Astrocyte (in vitro differentiated cells and primary cell): Measurements from ENCODE around the gene CCDC40. TPM values are rescaled to one million over a fixed set of nuclear protein-coding genes. Genes with fewer than 3 reads are reported as not detected.

ENCODE experiments used
- DNase-seq: peaks from one replicate; pipeline ENCODE4 v3.0.0-alpha.2; 2010; ENCODE audit warnings: low read depth
- FAIRE-seq: peaks from 2 replicates; lab custom pipeline; 2011; peaks lifted over from hg19 to GRCh38; lab: Jason Lieb, UNC
- H2AFZ ChIP-seq: 2 replicates; pipeline ENCODE4 v1.6.0; 2012; ENCODE audit warnings: low read depth, low read length, inconsistent platforms
- H3K27ac ChIP-seq: 2 replicates; pipeline ENCODE4 v1.5.1; 2011; ENCODE audit warnings: low read depth, low read length, inconsistent platforms
- H3K27me3 ChIP-seq: 2 replicates; pipeline ENCODE4 v1.6.0; 2011; ENCODE audit warnings: low read length, inconsistent platforms; ENCODE audit not compliant: insufficient read depth
- H3K36me3 ChIP-seq: 2 replicates; pipeline ENCODE4 v1.5.1; 2011; ENCODE audit warnings: low read length, inconsistent platforms; ENCODE audit not compliant: insufficient read depth
- H3K4me1 ChIP-seq: 2 replicates; pipeline ENCODE4 v1.5.1; 2011; ENCODE audit warnings: low read length, inconsistent platforms; ENCODE audit not compliant: insufficient read depth
- H3K4me2 ChIP-seq: 2 replicates; pipeline ENCODE4 v1.6.0; 2012; ENCODE audit warnings: low read length, inconsistent platforms
- H3K4me3 ChIP-seq: 2 replicates; pipeline ENCODE4 v1.5.1; 2011; ENCODE audit warnings: low read depth, mild to moderate bottlenecking, low read length, inconsistent platforms; ENCODE audit not compliant: insufficient read depth
- H3K79me2 ChIP-seq: 2 replicates; pipeline ENCODE4 v1.6.0; 2012; ENCODE audit warnings: mild to moderate bottlenecking, low read length, inconsistent platforms; ENCODE audit not compliant: insufficient read depth
- H3K9ac ChIP-seq: 2 replicates; pipeline ENCODE4 v1.6.0; 2012; ENCODE audit warnings: mild to moderate bottlenecking, low read length, inconsistent platforms
- H3K9me3 ChIP-seq: 2 replicates; pipeline ENCODE4 v1.5.1; 2012; ENCODE audit warnings: low read depth, mild to moderate bottlenecking, low read length, inconsistent platforms; ENCODE audit not compliant: insufficient read depth
- H4K20me1 ChIP-seq: 2 replicates; pipeline ENCODE4 v1.6.0; 2012; ENCODE audit warnings: low read length, inconsistent platforms; ENCODE audit not compliant: insufficient read depth
- H3K27ac Mint-ChIP-seq: one replicate; pipeline ENCODE4 v1.8.0; 2021; ENCODE audit warnings: mild to moderate bottlenecking, mixed read lengths; ENCODE audit not compliant: unreplicated experiment
- H3K27me3 Mint-ChIP-seq: one replicate; pipeline ENCODE4 v1.8.0; 2021; ENCODE audit warnings: low read depth, mixed read lengths; ENCODE audit not compliant: unreplicated experiment
- H3K36me3 Mint-ChIP-seq: one replicate; pipeline ENCODE4 v1.8.0; 2021; ENCODE audit warnings: low read depth, mixed read lengths; ENCODE audit not compliant: unreplicated experiment
- H3K4me1 Mint-ChIP-seq: one replicate; pipeline ENCODE4 v1.8.0; 2021; ENCODE audit warnings: low read depth, mixed read lengths; ENCODE audit not compliant: unreplicated experiment
- H3K4me3 Mint-ChIP-seq: one replicate; pipeline ENCODE4 v1.8.0; 2021; ENCODE audit warnings: mild to moderate bottlenecking, moderate library complexity, mixed read lengths; ENCODE audit not compliant: unreplicated experiment
- H3K9me3 Mint-ChIP-seq: one replicate; pipeline ENCODE4 v1.8.0; 2021; ENCODE audit warnings: mild to moderate bottlenecking, mixed read lengths; ENCODE audit not compliant: unreplicated experiment
- CTCF ChIP-seq: IDR thresholded peaks from 2 replicates; pipeline ENCODE4 v1.5.1; 2011; ENCODE audit warnings: low read depth, mild to moderate bottlenecking, inconsistent platforms, low read length, moderate library complexity; ENCODE audit not compliant: insufficient read depth
- EZH2 ChIP-seq: IDR thresholded peaks from 2 replicates; pipeline ENCODE4 v1.6.1; 2012; ENCODE audit warnings: mild to moderate bottlenecking, low read length, inconsistent platforms; ENCODE audit not compliant: insufficient read depth
- total RNA-seq: library from RNA; stranded (reverse); gene quantifications from 2 replicates; pipeline ENCODE4 v1.2.1, GENCODE V29; 2021

CCDC40 gene
- total RNA-seq, 1 donor from 2014 or later, result 7.0 TPM

- Histone ChIP-seq H2AFZ (peak overlapping the region; percentile 31), H3K27ac (no peak overlapping the region), H3K36me3 (no peaks in the 10 kb centered on the region), H3K9me3 (no peaks in the 10 kb centered on the region), H4K20me1 (no peaks in the 10 kb centered on the region), H3K27me3 (no peaks in the 10 kb centered on the region), H3K4me3 (no peak overlapping the region), H3K4me2 (peak overlapping the region; percentile 30), H3K79me2 (no peaks in the 10 kb centered on the region), H3K4me1 (peaks cover 22% of the 10 kb centered on the region), H3K9ac (peak overlapping the region; percentile 12)
- H3K9me3 Mint-ChIP-seq, result no peaks in the 10 kb centered on the region
- DNase-seq (peak; percentile 75), FAIRE-seq (no peak)
- TF ChIP-seq CTCF (no peak), EZH2 (no peak)
- peaks cover 6% of the 10 kb centered on the region for H3K27me3 Mint-ChIP-seq
- H3K4me1 Mint-ChIP-seq, result peaks cover 12% of the 10 kb centered on the region
- no peaks in the 10 kb centered on the region for H3K36me3 Mint-ChIP-seq
- peak overlapping the region; percentile 41 for H3K27ac Mint-ChIP-seq
- H3K4me3 Mint-ChIP-seq, result no peak overlapping the region
These were observed 32.1 kb downstream of the CCDC40 start for GRCh38 chr17:80068301-80069222.

GRCh38 chr17:80070375-80071115 is 34.1 kb downstream of the CCDC40 start:
- H3K4me3 ChIP-seq, result peak overlapping the region; percentile 11

More at GRCh38 chr17:80070375-80071115, 34.1 kb downstream of the CCDC40 start:
- TF ChIP-seq CTCF (no peak), EZH2 (no peak)
- Histone ChIP-seq H2AFZ (peak overlapping the region; percentile 77), H3K9me3 (no peaks in the 10 kb centered on the region), H4K20me1 (no peaks in the 10 kb centered on the region), H3K9ac (peak overlapping the region; percentile 57), H3K4me1 (peaks cover 14% of the 10 kb centered on the region), H3K4me2 (peak overlapping the region; percentile 78), H3K27me3 (no peaks in the 10 kb centered on the region), H3K36me3 (no peaks in the 10 kb centered on the region), H3K27ac (no peak overlapping the region), H3K79me2 (no peaks in the 10 kb centered on the region)
- H3K9me3 Mint-ChIP-seq, result no peaks in the 10 kb centered on the region
- peaks cover 9% of the 10 kb centered on the region for H3K4me1 Mint-ChIP-seq
- no peaks in the 10 kb centered on the region for H3K36me3 Mint-ChIP-seq
- H3K27ac Mint-ChIP-seq, result no peak overlapping the region
- H3K4me3 Mint-ChIP-seq, result no peak overlapping the region
- H3K27me3 Mint-ChIP-seq, result peaks cover 7% of the 10 kb centered on the region
- DNase-seq (no peak), FAIRE-seq (no peak)
